Activated T-cell treated with anti-CD3 and anti-CD28 coated beads, Interleukin-2, amount 50 U/mL, for 72 hours (primary cell): ENCODE measurements around the gene SDR9C7. TPM values are rescaled to one million over a fixed set of nuclear protein-coding genes. Genes with fewer than 3 reads are reported as not detected.
"Not testable (repeated sequence)": the region's sequence is repeated elsewhere in the genome, so short reads cannot be mapped to it uniquely, and the experiment has no call there.

Source experiments
- ATAC-seq, 2 donors: fragments of 150-1000 bp; cut with Tn5 transposase; replicated peaks in 1 of 2; 2 replicates each; pipeline ENCODE4 v1.10.0; 2021; ENCODE audit warnings: moderate library complexity in 2 of 2, mild to moderate bottlenecking in 1 of 2
- DNase-seq, 2 donors: peaks; one replicate each; pipeline ENCODE4 v3.0.0; 2021 to 2022; ENCODE audit warnings: mixed read lengths in 1 of 2
- H3K27ac Mint-ChIP-seq: one replicate; pipeline ENCODE4 v1.8.0; 2022; ENCODE audit warnings: mild to moderate bottlenecking, moderate library complexity, mixed read lengths
- H3K27me3 Mint-ChIP-seq: one replicate; pipeline ENCODE4 v1.8.0; 2022; ENCODE audit warnings: low read depth, mixed read lengths
- H3K36me3 Mint-ChIP-seq, 2 donors: one replicate each; pipeline ENCODE4 v1.8.0; 2022; ENCODE audit warnings: mixed read lengths in 2 of 2, mild to moderate bottlenecking in 1 of 2; ENCODE audit not compliant: insufficient read depth in 2 of 2
- H3K4me1 Mint-ChIP-seq: one replicate; pipeline ENCODE4 v1.8.0; 2022; ENCODE audit warnings: low read depth, mixed read lengths
- H3K4me3 Mint-ChIP-seq, 2 donors: one replicate each; pipeline ENCODE4 v1.8.0; 2022; ENCODE audit warnings: mild to moderate bottlenecking in 2 of 2, mixed read lengths in 2 of 2, moderate library complexity in 2 of 2
- H3K9me3 Mint-ChIP-seq, 2 donors: one replicate each; pipeline ENCODE4 v1.8.0; 2022; ENCODE audit warnings: mixed read lengths in 2 of 2
- total RNA-seq, 2 donors: library from RNA; stranded (reverse); gene quantifications; one replicate each; pipeline ENCODE4 v1.2.3, GENCODE V29; 2022

The SDR9C7 gene
- total RNA-seq, 2 donors from 2014 or later, result 0.14 TPM; not detected in 1

DNA sequence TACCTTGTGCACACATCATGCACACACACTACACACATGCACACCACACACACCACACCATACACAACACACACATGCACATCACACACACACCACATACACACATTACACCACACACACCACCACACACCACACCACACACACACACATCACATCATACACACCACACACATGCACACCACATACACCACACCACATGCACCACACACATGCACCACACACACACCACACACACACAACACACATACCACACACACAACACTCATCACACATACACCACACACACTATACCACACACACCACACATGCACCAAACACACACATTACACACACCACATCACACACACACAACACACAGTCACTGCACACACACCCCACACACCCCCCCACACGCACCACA is 38.1 kb downstream of the SDR9C7 start:
- H3K36me3 Mint-ChIP-seq, result peaks cover 4 to 11% of the 10 kb centered on the region in 2 donors
- no peak for ATAC-seq
- H3K4me3 Mint-ChIP-seq, result no peak overlapping the region
- DNase-seq, result no peak
- H3K4me1 Mint-ChIP-seq, result no peaks in the 10 kb centered on the region
- H3K27me3 Mint-ChIP-seq, result peaks cover 15% of the 10 kb centered on the region
- H3K27ac Mint-ChIP-seq, result no peak overlapping the region
- peaks cover 8 to 13% of the 10 kb centered on the region in 2 donors for H3K9me3 Mint-ChIP-seq

DNA sequence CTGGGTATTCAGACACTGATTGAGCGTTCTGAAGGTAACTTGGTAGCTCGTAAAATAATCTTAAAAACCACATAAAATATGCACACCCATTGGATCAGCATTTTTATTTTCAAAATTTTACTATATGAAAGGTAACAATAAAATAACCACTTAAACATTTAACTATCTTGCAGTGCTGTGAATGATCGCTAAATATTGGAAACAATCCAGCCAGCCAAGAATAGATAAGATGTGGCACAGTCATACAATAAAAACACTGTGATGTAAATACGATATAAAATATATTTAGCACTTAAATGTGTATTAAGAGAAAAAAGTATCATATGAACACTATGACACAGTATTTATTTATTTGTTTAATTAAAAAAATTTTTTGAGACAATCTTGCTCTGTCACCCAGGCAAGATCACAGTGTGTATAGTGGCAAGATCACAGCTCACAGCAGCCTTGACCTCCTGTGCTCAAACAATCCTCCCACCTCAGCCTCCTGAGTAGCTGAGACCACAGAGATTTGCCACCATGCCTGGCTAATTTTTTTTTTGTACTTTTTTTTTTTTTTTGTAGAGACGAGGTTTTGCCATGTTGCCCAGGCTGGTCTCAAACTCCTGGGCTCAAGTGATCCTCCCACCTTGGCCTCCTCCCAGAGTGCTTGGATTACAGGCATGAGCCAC is 39.4 kb downstream of the SDR9C7 start:
- H3K4me1 Mint-ChIP-seq, result no peaks in the 10 kb centered on the region
- peaks cover 7 to 13% of the 10 kb centered on the region in 2 donors for H3K9me3 Mint-ChIP-seq
- peaks cover 28% of the 10 kb centered on the region for H3K27me3 Mint-ChIP-seq
- no peak overlapping the region for H3K27ac Mint-ChIP-seq
- DNase-seq, result no peak
- no peak overlapping the region for H3K4me3 Mint-ChIP-seq
- peaks cover 0 to 6% of the 10 kb centered on the region in 2 donors for H3K36me3 Mint-ChIP-seq
- no peak for ATAC-seq

DNA sequence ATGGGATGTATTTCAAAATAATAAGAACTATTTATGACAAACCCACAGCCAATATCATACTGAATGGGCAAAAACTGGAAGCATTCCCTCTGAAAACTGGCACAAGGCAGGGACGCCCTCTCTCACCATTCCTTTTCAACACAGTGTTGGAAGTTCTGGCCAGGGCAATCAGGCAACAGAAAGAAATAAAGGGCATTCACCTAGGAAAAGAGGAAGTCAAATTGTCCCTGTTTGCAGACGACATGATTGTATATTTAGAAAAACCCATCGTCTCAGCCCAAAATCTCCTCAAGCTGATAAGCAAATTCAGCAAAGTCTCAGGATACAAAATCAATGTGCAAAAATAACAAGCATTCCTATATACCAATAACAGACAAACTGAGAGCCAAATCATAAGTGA is 42.3 kb downstream of the SDR9C7 start:
- not testable (repeated sequence) for H3K4me1 Mint-ChIP-seq, ATAC-seq
- peaks cover 47% of the 10 kb centered on the region for H3K27me3 Mint-ChIP-seq

DNA sequence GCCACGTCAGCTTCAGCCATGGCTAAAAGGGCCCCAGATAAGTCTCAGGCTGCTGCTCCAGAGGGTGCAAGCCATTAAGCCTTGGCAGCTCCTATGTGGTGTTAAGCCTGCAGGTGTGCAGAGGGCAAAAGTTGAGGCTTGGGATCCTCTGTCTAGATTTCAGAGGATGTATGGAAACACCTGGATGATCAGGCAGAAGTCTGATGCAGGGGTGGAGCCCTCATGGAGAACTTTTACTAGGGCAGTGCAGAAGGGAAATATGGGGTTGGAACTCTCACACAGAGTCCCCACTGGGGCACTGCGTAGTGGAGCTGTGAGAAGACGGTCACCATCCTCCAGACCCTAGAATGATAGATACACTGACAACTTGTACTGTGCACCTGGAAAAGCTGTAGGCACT is 47.9 kb downstream of the SDR9C7 start:
- Mint-ChIP-seq H3K27ac (no peak overlapping the region), H3K4me1 (no peaks in the 10 kb centered on the region), H3K9me3 (peaks cover 10 to 11% of the 10 kb centered on the region in 2 donors), H3K4me3 (no peak overlapping the region), H3K27me3 (peaks cover 38% of the 10 kb centered on the region), H3K36me3 (peaks cover 1 to 14% of the 10 kb centered on the region in 2 donors)
- ATAC-seq (no peak), DNase-seq (no peak)

More for the DNA sequence above, 42.3 kb downstream of the SDR9C7 start:
- not testable (repeated sequence) for H3K27ac Mint-ChIP-seq, H3K4me3 Mint-ChIP-seq, H3K36me3 Mint-ChIP-seq, DNase-seq
- H3K9me3 Mint-ChIP-seq, result peaks cover 7 to 11% of the 10 kb centered on the region in 2 donors

DNA sequence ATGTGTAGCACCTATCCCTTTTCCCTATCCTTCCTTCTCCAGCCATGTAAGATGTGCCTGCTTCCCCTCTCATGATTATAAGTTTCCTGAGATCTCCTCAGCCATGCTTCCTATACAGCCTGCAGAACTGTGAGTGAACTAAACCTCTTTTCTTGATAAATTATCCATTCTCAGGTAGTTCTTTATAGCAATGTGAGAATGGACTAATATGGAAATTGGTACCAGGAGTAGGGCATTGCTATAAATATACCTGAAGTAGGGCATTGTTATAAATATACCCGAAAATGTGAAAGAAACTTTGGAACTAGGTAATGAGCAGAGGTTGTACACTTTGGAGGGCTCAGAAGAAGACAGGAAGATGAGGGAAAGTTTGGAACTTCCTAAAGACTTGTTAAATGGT is 48.9 kb downstream of the SDR9C7 start:
- peaks cover 1 to 14% of the 10 kb centered on the region in 2 donors for H3K36me3 Mint-ChIP-seq
- H3K4me3 Mint-ChIP-seq, result no peak overlapping the region

DNA sequence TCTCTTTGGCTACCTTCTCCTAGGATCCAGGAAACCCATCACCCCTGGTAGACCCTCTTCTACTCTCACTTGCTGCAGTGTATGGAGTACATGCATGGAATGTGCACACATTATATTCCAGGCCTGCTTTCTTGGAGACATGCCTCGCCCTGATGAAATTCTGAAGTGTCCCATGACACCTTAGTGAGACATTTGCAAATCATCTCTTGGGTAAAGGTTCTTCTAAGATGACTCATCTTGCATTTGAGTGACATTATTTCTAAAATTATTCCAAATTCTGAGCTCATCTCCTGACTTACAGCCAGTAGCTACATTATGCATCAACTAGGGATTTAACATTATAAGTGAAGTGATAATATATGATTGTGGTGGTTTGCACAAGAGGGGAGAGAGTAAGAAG is 49.8 kb downstream of the SDR9C7 start:
- H3K36me3 Mint-ChIP-seq, result peaks cover 1 to 13% of the 10 kb centered on the region in 2 donors
- peaks cover 8 to 11% of the 10 kb centered on the region in 2 donors for H3K9me3 Mint-ChIP-seq
- H3K4me3 Mint-ChIP-seq, result no peak overlapping the region
- DNase-seq (no peak), ATAC-seq (no peak)
- H3K27ac Mint-ChIP-seq, result no peak overlapping the region
- H3K27me3 Mint-ChIP-seq, result peaks cover 21% of the 10 kb centered on the region
- H3K4me1 Mint-ChIP-seq, result no peaks in the 10 kb centered on the region

More for the DNA sequence above, 48.9 kb downstream of the SDR9C7 start:
- H3K4me1 Mint-ChIP-seq, result no peaks in the 10 kb centered on the region
- ATAC-seq (no peak), DNase-seq (no peak)
- H3K9me3 Mint-ChIP-seq, result peaks cover 9 to 11% of the 10 kb centered on the region in 2 donors
- H3K27ac Mint-ChIP-seq, result no peak overlapping the region
- peaks cover 28% of the 10 kb centered on the region for H3K27me3 Mint-ChIP-seq

DNA sequence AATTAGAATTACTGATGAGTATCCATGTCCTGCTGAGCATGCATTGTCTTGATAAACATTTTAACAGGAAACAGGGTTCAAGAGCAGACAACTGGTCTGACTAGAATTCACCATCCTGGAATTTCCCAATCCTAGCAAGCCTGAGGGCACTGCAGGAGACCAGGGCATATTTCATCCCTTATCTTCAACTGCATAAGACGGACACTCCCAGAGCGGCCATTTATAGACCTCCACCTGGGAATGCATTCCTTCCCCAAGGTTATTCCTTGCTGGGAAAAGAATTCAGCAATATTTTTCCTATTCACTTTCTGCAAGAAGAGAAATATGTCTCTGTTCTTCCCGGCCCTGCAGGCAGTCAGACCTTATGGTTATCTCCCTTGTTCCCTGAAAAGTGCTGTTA is 51.8 kb downstream of the SDR9C7 start:
- not testable (repeated sequence) for ATAC-seq, H3K27ac Mint-ChIP-seq, H3K27me3 Mint-ChIP-seq, DNase-seq, H3K4me3 Mint-ChIP-seq, H3K4me1 Mint-ChIP-seq, H3K9me3 Mint-ChIP-seq
- peaks cover 1 to 12% of the 10 kb centered on the region in 2 donors for H3K36me3 Mint-ChIP-seq

DNA sequence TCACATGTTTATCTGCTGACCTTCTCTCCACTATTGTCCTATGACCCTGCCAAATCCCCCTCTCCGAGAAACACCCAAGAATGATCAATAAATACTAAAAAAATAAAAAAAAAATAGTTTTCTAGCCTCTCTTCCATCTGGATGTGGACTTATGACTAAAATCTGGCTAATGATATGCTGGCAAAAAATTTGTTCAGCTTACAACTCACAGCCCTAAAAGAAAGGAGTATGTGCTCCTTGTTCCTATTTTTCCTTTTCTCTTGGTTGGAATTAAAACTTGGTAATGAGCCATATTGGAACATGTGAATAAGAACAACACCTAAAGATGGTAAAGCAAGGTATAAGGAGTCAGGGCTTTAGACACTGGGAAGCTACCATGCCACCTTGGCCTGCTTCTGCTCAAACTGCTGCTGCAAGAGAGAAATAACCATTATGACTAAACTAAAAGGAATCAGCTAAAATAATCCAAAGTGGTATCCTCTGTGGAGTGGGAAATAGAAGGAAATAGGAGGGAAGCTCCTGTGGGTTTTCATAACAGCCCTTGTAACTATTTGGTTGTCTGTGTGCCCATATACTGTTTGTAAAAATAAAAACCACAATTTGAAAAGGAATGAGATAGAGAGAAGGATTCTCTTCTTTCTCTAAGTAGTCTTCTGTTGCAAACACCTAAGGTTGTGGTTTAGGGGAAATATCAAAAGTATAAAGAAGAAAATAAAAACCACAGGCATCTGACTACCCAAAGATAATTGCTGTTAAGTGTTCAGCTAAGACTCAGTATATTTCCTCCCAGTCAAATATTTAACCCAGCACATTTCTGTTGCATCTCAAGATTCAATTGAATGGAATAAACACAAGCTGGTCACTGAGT is 53.8 kb downstream of the SDR9C7 start:
- Mint-ChIP-seq H3K9me3 (peaks cover 3 to 8% of the 10 kb centered on the region in 2 donors), H3K27ac (no peak overlapping the region), H3K4me3 (no peak overlapping the region), H3K36me3 (peaks cover 1 to 6% of the 10 kb centered on the region in 2 donors), H3K27me3 (peaks cover 7% of the 10 kb centered on the region), H3K4me1 (no peaks in the 10 kb centered on the region)
- ATAC-seq (no peak), DNase-seq (no peak)

DNA sequence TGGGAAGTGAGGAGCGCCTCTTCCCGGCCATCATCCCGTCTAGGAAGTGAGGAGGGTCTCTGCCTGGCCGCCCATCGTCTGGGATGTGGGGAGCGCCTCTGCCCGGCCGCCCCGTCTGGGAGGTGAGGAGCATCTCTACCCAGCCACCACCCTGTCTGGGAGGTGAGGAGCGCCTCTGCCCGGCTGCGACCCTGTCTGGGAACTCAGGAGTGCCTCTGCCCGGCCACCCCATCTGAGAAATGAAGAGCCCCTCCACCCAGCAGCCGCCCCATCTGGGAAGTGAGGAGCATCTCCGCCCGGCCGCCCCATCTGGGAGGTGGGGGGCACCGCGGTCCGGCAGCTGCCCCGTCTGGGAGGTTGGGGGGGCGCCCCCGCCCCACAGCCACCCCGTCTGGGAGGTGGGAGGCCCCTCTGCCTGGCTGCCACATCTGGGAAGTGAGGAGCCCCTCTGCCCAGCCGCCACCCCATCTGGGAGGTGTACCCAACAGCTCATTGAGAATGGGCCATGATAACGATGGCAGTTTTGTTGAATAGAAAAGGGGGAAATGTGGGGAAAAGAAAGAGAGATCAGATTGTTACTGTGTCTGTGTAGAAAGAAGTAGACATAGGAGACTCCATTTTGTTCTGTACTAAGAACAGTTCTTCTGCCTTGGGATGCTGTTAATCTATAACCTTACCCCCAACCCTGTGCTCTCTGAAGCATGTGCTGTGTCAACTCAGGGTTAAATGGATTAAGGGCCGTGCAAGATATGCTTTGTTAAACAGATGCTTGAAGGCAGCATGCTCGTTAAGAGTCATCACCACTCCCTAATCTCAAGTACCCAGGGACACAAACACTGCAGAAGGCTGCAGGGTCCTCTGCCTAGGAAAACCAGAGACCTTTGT is 54.7 kb downstream of the SDR9C7 start:
- not testable (repeated sequence) for H3K4me1 Mint-ChIP-seq, H3K36me3 Mint-ChIP-seq, H3K27ac Mint-ChIP-seq, DNase-seq, H3K9me3 Mint-ChIP-seq, ATAC-seq, H3K4me3 Mint-ChIP-seq, H3K27me3 Mint-ChIP-seq

DNA sequence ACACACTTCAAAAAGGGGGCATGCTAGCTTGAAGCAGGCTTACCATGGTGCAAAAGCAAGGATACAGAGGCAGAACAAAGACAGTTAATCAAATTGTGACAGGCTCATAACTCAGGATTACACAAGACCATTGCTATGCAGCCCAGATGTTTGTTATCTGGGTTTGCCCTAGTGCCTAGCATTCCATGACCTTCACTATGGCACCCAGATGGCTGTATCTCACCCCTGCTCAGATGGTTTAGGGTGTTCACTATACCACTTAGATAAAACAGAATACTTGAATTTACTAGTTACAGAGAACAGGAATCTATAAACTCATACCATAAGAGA is 56.2 kb downstream of the SDR9C7 start:
- Mint-ChIP-seq H3K36me3 (peaks cover 0 to 5% of the 10 kb centered on the region in 2 donors), H3K9me3 (peaks cover 3 to 5% of the 10 kb centered on the region in 2 donors), H3K27ac (no peak overlapping the region), H3K4me3 (no peak overlapping the region), H3K27me3 (peaks cover 7% of the 10 kb centered on the region), H3K4me1 (no peaks in the 10 kb centered on the region)
- no peak for ATAC-seq
- DNase-seq, result no peak

DNA sequence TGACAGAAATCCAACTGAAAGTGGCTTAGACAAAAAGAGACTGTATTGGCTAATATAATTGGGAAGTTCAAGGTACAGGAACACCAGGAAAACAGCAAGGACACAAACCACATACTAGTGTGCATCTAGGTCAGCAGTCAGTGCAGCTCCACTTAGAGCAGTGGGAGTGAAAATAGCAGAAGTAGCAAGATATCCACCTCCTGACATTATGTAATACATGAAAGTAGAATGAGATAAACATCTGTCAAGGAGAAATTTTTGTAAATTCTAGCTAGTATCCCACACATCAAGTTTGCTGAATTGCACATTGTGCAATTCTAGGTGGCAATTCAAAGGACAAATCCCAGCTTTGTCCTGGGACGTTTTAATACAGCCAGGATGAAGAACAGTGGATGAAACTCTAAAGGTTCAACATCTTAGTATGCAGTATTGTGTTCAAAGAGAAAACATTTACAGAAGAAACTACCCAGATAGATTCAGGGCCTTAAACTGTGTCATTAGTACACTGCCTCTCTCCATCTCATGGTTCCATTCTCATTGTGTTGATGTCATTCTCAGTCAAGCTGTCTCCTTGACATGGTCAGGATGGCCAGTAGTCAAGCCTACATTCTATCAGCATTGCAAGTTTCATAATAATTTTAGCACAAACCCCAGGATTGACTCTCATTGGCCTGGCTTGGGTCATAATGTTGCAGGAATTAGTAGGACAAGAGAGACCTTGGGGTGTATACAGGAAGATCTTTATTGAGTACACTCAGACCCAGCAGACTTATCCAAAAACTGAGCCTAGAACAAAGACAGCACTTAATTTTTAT is 56.8 kb downstream of the SDR9C7 start:
- ATAC-seq (no peak), DNase-seq (no peak)
- H3K36me3 Mint-ChIP-seq, result peaks cover 0 to 5% of the 10 kb centered on the region in 2 donors
- no peaks in the 10 kb centered on the region for H3K4me1 Mint-ChIP-seq
- no peak overlapping the region for H3K4me3 Mint-ChIP-seq
- no peak overlapping the region for H3K27ac Mint-ChIP-seq
- peaks cover 7% of the 10 kb centered on the region for H3K27me3 Mint-ChIP-seq
- peaks cover 3 to 5% of the 10 kb centered on the region in 2 donors for H3K9me3 Mint-ChIP-seq

DNA sequence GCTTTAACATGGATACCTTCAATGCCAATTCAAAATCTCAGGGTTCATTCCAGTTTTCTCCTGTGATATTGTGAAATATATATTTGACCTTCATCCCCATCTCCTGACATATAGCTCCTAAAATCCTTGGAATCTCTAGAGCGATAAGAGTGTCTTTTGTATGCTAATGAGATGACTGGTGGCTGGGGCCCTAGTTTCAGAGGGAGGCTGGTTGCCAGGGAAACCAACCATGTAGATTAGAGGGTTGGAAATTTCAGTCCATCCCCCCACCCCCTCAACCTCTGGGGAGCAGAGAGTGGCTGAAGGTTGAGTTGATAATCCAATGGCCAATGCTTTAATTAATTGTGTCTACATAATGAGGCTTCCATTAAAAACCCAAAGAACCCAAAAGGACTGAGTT is 59.4 kb downstream of the SDR9C7 start:
- Mint-ChIP-seq H3K27me3 (peaks cover 8% of the 10 kb centered on the region), H3K9me3 (peaks cover 0 to 2% of the 10 kb centered on the region in 2 donors), H3K27ac (no peak overlapping the region)

More for the DNA sequence above, 59.4 kb downstream of the SDR9C7 start:
- Mint-ChIP-seq H3K36me3 (no peaks in the 10 kb centered on the region), H3K4me1 (no peaks in the 10 kb centered on the region), H3K4me3 (no peak overlapping the region)
- no peak for ATAC-seq
- DNase-seq, result no peak
